B cell (primary cell): ENCODE data around the gene ETV2. TPM values are rescaled to one million over a fixed set of nuclear protein-coding genes. Genes with fewer than 3 reads are reported as not detected.

Experiments used
- ATAC-seq: fragments of 200-7000 bp; cut with Tn5 transposase; one replicate; pipeline ENCODE4 v1.10.0; 2021; ENCODE audit warnings: low read depth, mild to moderate bottlenecking, moderate number of reproducible peaks, moderate library complexity
- CTCF ChIA-PET: fragments of 350-600 bp; sonication (Branson Sonifier 250); formaldehyde crosslinking; loops from one replicate; lab custom pipeline; 2021; ENCODE audit warnings: antibody characterized with exemption, inconsistent platforms; lab: Charles Lee
- POLR2A ChIA-PET: fragments of 350-600 bp; sonication (Branson Sonifier 250); formaldehyde crosslinking; loops from one replicate; lab custom pipeline; 2021; ENCODE audit warnings: antibody characterized with exemption; lab: Charles Lee
- DNase-seq: peaks from one replicate; pipeline ENCODE4 v3.0.0; 2013
- H2AFZ ChIP-seq: 2 replicates; pipeline ENCODE4 v1.6.1; 2012; ENCODE audit warnings: mild to moderate bottlenecking, low read depth, low read length; ENCODE audit not compliant: insufficient read depth, poor library complexity, severe bottlenecking
- H3K27ac ChIP-seq, 2 donors: 1 replicate in 1 of 2; 2 replicates in 1 of 2; pipeline ENCODE4 v1.5.1; 2012 to 2013; ENCODE audit warnings: low read length in 2 of 2, mild to moderate bottlenecking in 2 of 2, moderate library complexity in 1 of 2
- H3K27me3 ChIP-seq, 4 experiments: fragments of 200-600 bp in 1 of 4; sonication (generic) in 1 of 4; replicated peaks in 1 of 4; 1 replicate in 2 of 4; 2 replicates in 2 of 4; pipeline versions ENCODE4 v1.6.1 to v1.7.0; 2013 to 2016; ENCODE audit warnings: low read length in 3 of 4, mild to moderate bottlenecking in 2 of 4, mixed read lengths in 1 of 4, moderate library complexity in 1 of 4; ENCODE audit not compliant: insufficient read depth in 4 of 4, control insufficient read depth in 3 of 4; ENCODE audit errors: control extremely low read depth in 1 of 4
- H3K36me3 ChIP-seq, 2 experiments: replicated peaks in 1 of 2; 1 replicate in 1 of 2; 2 replicates in 1 of 2; pipeline versions ENCODE4 v1.6.1 to v1.7.1; 2013; ENCODE audit warnings: low read length in 1 of 2; ENCODE audit not compliant: insufficient read depth in 2 of 2, control insufficient read depth in 1 of 2; ENCODE audit errors: control extremely low read depth in 1 of 2, extremely low read depth in 1 of 2
- H3K4me1 ChIP-seq, 2 donors: fragments of 200-600 bp in 1 of 2; sonication (generic) in 1 of 2; 1 replicate in 1 of 2; 2 replicates in 1 of 2; pipeline versions ENCODE4 v1.5.1 to v1.6.1; 2013 to 2017; ENCODE audit warnings: low read length in 2 of 2; ENCODE audit not compliant: control insufficient read depth in 2 of 2, insufficient read depth in 2 of 2
- H3K4me2 ChIP-seq: replicated peaks from 2 replicates; pipeline ENCODE3; 2012; ENCODE audit warnings: mild to moderate bottlenecking, low read depth, low read length; ENCODE audit not compliant: poor library complexity, severe bottlenecking
- H3K4me3 ChIP-seq, 5 experiments: fragments of 200-600 bp in 1 of 5; sonication (generic) in 1 of 5; 1 replicate in 3 of 5; 2 replicates in 2 of 5; pipeline versions ENCODE4 v1.5.1 to v1.7.0; 2011 to 2016; ENCODE audit warnings: low read length in 4 of 5, mild to moderate bottlenecking in 4 of 5, low read depth in 2 of 5, control low read depth in 1 of 5, moderate library complexity in 1 of 5; ENCODE audit not compliant: insufficient read depth in 1 of 5; ENCODE audit errors: control extremely low read depth in 1 of 5, extremely low read depth in 1 of 5
- H3K79me2 ChIP-seq: fragments of 200-600 bp; sonication (generic); one replicate; pipeline ENCODE4 v1.6.0; 2016; ENCODE audit warnings: low read length; ENCODE audit not compliant: control insufficient read depth, insufficient read depth
- H3K9ac ChIP-seq: fragments of 200-600 bp; sonication (generic); 2 replicates; pipeline ENCODE4 v1.6.1; 2017; ENCODE audit warnings: mild to moderate bottlenecking, low read length, moderate library complexity
- H3K9me3 ChIP-seq, 3 donors: one replicate each; pipeline versions ENCODE4 v1.6.1 to v1.7.1; 2013; ENCODE audit warnings: low read length in 2 of 3; ENCODE audit not compliant: control insufficient read depth in 2 of 3, insufficient read depth in 1 of 3; ENCODE audit errors: control extremely low read depth in 1 of 3
- H4K20me1 ChIP-seq: 2 replicates; pipeline ENCODE4 v1.6.0; 2012; ENCODE audit warnings: mild to moderate bottlenecking, low read length; ENCODE audit not compliant: insufficient read depth, control insufficient read depth, poor library complexity, severe bottlenecking
- H3K27ac Mint-ChIP-seq: one replicate; pipeline ENCODE4 v1.8.0; 2021; ENCODE audit warnings: mixed read lengths
- H3K27me3 Mint-ChIP-seq: one replicate; pipeline ENCODE4 v1.8.0; 2021; ENCODE audit warnings: mixed read lengths
- H3K4me1 Mint-ChIP-seq: one replicate; pipeline ENCODE4 v1.8.0; 2021; ENCODE audit warnings: mixed read lengths
- H3K4me3 Mint-ChIP-seq: one replicate; pipeline ENCODE4 v1.8.0; 2021; ENCODE audit warnings: mixed read lengths
- H3K9me3 Mint-ChIP-seq: one replicate; pipeline ENCODE4 v1.8.0; 2022; ENCODE audit warnings: mixed read lengths; ENCODE audit not compliant: insufficient read depth
- EZH2 ChIP-seq: IDR thresholded peaks from 2 replicates; pipeline ENCODE4 v1.6.1; 2012; ENCODE audit warnings: borderline replicate concordance, low read depth, mild to moderate bottlenecking, moderate library complexity, low read length; ENCODE audit not compliant: insufficient read depth, poor library complexity, severe bottlenecking
- WGBS: methylation state at CpG from one replicate; pipeline ENCODE4 v1.1.5; 2013; ENCODE audit warnings: missing lambda C conversion rate; ENCODE audit not compliant: insufficient coverage; 5-methylcytosine and 5-hydroxymethylcytosine counted together
- intact Hi-C: fragments of 100-400 bp; cut with micrococcal nuclease; formaldehyde crosslinking; loops from one replicate; pipeline ENCODE4 v1.10.0; 2022
- polyA plus RNA-seq: library from polyadenylated mRNA; depleted of rRNA; stranded (reverse); fragments of >200 nt; gene quantifications from 2 replicates; pipeline ENCODE4 v1.2.3, GENCODE V29; 2012
- total RNA-seq, 2 donors: library from RNA; stranded (reverse); fragments of 120-200 nt in 1 of 2; gene quantifications; 1 replicate in 1 of 2; 2 replicates in 1 of 2; pipeline versions ENCODE4 v1.2.3 to v1.2.4, GENCODE V29; 2013 to 2022
- TF ChIP-seq, protein P1 (sequence below): fragments of 200-600 bp; IDR thresholded peaks from one replicate; pipeline ENCODE4 v1.8.0; 2022; ENCODE audit warnings: antibody characterized with exemption, mild to moderate bottlenecking

The ETV2 gene
- total and polyA plus RNA-seq, 2 donors (not counting 1 experiment from before 2014, with no cell fraction given), result 0.42 to 0.49 TPM

DNA sequence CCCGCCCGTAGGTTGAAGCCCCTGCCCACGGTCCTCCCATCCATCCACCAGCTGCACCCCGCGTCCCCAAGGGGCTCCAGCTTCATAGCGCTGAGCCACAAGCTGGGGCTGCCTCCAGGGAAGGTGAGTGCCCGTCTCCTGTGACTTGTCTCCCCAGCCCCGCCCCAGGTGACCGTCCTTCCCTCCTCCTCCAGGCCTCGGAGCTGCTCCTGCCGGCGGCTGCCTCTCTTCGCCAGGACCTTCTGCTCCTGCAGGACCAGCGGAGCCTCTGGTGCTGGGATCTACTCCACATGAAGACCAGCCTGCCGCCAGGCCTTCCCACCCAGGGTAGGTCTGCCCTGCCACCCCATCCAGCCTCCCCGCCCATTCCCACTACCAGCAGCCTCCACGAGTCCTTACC is 21.5 kb upstream of the ETV2 start:
- ATAC-seq (no peak), DNase-seq (no peak)
- Mint-ChIP-seq H3K27me3 (no peaks in the 10 kb centered on the region), H3K4me3 (no peak overlapping the region), H3K27ac (no peak overlapping the region), H3K4me1 (no peaks in the 10 kb centered on the region), H3K9me3 (no peaks in the 10 kb centered on the region)
- Histone ChIP-seq H4K20me1 (no peaks in the 10 kb centered on the region), H3K79me2 (no peaks in the 10 kb centered on the region), H2AFZ (no peak overlapping the region), H3K9ac (no peak overlapping the region), H3K4me2 (no peak overlapping the region), H3K27ac (no peak overlapping the region), H3K36me3 (peaks cover 0 to 24% of the 10 kb centered on the region in 2 experiments), H3K4me3 (no peak overlapping the region), H3K9me3 (no peaks in the 10 kb centered on the region), H3K27me3 (no peaks in the 10 kb centered on the region), H3K4me1 (no peaks in the 10 kb centered on the region)
- WGBS, result 99% methylated on average over 17 of the region's 17 CpGs
- intact Hi-C loops, result no loop called here
- ChIA-PET POLR2A (no interaction called here), CTCF (no interaction called here)
- TF ChIP-seq EZH2, result no peak
- TF ChIP-seq, protein P1, sequence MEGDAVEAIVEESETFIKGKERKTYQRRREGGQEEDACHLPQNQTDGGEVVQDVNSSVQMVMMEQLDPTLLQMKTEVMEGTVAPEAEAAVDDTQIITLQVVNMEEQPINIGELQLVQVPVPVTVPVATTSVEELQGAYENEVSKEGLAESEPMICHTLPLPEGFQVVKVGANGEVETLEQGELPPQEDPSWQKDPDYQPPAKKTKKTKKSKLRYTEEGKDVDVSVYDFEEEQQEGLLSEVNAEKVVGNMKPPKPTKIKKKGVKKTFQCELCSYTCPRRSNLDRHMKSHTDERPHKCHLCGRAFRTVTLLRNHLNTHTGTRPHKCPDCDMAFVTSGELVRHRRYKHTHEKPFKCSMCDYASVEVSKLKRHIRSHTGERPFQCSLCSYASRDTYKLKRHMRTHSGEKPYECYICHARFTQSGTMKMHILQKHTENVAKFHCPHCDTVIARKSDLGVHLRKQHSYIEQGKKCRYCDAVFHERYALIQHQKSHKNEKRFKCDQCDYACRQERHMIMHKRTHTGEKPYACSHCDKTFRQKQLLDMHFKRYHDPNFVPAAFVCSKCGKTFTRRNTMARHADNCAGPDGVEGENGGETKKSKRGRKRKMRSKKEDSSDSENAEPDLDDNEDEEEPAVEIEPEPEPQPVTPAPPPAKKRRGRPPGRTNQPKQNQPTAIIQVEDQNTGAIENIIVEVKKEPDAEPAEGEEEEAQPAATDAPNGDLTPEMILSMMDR, result no peak

DNA sequence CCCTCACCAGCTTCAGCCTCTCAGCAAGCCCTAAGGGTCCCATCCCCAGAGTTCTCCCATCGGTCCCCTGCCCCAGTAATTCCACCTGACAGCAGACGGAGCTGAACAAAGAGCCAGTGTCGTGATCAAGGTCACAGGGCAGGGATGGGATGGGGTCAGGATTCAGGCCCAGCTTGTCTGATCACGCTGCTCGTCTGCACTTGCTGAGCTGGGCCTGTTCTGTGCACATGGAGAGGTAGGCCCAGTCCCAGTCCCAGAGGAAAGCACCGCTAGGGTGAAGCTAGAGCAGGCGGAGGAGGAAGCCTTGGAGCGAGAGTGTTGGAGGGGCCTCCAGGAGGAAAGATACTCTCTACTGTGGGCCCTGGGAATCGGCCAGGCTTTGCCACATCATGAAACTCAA is 19.8 kb upstream of the ETV2 start:
- DNase-seq (no peak), ATAC-seq (no peak)
- CTCF ChIA-PET, result interaction anchor here (0.6 kb wide), 1 partner anchor 42 kb away, joined by 4 read pairs; no protein-coding TSS in a partner anchor
- Mint-ChIP-seq H3K27ac (no peak overlapping the region), H3K4me1 (peaks cover 2% of the 10 kb centered on the region), H3K9me3 (no peaks in the 10 kb centered on the region), H3K4me3 (no peak overlapping the region), H3K27me3 (no peaks in the 10 kb centered on the region)
- 95% methylated on average over 9 of the region's 9 CpGs for WGBS
- H3K27ac ChIP-seq, result no peak overlapping the region
- H3K4me1 ChIP-seq, result no peaks in the 10 kb centered on the region
- no peak for TF ChIP-seq EZH2
- TF ChIP-seq, protein P1, result no peak
- no peak overlapping the region for H3K4me2 ChIP-seq
- intact Hi-C loops, result no loop called here
- H3K9me3 ChIP-seq, result no peaks in the 10 kb centered on the region
- H3K4me3 ChIP-seq, result no peak overlapping the region
- POLR2A ChIA-PET, result no interaction called here
- no peak overlapping the region for H2AFZ ChIP-seq
- H3K27me3 ChIP-seq, result no peaks in the 10 kb centered on the region
- H4K20me1 ChIP-seq, result no peaks in the 10 kb centered on the region
- H3K79me2 ChIP-seq, result no peaks in the 10 kb centered on the region
- peaks cover 0 to 18% of the 10 kb centered on the region in 2 experiments for H3K36me3 ChIP-seq
- no peak overlapping the region for H3K9ac ChIP-seq
